HG02623 (cell line): Measurements from ENCODE around the gene RPS19.
"Not testable (repeated sequence)": the region's sequence is repeated elsewhere in the genome, so short reads cannot be mapped to it uniquely, and the experiment has no call there.

Experiments
- ATAC-seq: cut with Tn5 transposase; IDR thresholded peaks from one replicate; pipeline ENCODE4 v1.9.1; 2021; ENCODE audit warnings: moderate library complexity; ENCODE audit not compliant: unreplicated experiment

Gene RPS19

GRCh38 chr19:41859213-41859617 lies 840 bp upstream of the RPS19 start:
- no peak for ATAC-seq

GRCh38 chr19:41860419-41861115 lies 512 bp downstream of the RPS19 start:
- ATAC-seq: no peak

DNA sequence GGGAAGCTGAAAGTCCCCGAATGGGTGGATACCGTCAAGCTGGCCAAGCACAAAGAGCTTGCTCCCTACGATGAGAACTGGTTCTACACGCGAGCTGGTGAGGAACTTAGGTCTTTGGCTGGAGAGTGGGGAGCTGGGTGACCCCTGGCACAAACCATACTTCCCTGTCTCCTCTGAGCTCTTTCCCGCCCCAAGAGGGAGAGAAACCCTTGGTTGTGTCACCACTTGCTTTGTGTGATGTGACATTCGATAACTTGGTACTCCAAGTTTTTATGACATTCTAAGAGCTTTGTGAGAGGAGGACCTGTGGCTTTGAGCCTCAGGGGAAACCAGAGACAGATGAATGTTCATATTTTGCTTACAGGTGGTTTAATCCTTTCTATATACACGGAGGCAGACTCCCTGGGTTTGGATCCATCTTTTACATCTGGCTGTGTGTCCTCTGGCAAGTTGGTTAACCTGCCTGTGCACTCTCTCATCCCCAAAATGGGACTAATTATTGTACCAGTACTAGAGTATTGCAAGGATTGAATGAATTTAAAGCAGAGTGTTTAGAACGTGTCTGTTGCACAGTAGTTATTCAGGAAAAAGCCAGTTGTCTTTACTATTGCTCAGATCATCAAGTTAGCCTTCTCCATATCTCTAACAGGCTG lies 1.2 kb downstream of the RPS19 start:
- ATAC-seq: no peak

- ATAC-seq: no peak
Measured at GRCh38 chr19:41861846-41862245, 1.8 kb downstream of the RPS19 start.

- no peak for ATAC-seq
Measured at GRCh38 chr19:41862445-41862986, 2.5 kb downstream of the RPS19 start.

GRCh38 chr19:41863209-41863931 lies 3.3 kb downstream of the RPS19 start:
- no peak for ATAC-seq

DNA sequence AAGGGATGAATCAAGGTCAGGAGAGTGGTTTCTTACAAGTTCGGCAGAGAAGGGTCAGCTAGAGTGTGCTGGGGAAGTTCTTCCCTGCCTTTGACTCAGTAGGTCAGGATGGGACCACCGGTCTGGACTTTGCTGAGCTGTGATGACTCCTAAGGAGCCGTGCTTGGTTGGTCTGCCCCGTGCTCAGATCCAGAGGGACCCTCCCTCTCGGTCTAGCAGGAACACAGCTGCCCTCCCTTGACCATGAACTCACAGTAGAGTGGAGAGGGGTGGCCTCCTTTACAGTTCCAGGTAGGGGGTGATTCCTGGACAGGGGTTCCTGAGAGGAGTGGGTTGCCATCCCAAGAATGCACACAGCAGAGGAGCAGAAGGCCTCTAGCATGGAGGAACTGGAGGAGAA lies 4.3 kb downstream of the RPS19 start:
- no peak for ATAC-seq

GRCh38 chr19:41866284-41866683 lies 6.2 kb downstream of the RPS19 start:
- no peak for ATAC-seq

DNA sequence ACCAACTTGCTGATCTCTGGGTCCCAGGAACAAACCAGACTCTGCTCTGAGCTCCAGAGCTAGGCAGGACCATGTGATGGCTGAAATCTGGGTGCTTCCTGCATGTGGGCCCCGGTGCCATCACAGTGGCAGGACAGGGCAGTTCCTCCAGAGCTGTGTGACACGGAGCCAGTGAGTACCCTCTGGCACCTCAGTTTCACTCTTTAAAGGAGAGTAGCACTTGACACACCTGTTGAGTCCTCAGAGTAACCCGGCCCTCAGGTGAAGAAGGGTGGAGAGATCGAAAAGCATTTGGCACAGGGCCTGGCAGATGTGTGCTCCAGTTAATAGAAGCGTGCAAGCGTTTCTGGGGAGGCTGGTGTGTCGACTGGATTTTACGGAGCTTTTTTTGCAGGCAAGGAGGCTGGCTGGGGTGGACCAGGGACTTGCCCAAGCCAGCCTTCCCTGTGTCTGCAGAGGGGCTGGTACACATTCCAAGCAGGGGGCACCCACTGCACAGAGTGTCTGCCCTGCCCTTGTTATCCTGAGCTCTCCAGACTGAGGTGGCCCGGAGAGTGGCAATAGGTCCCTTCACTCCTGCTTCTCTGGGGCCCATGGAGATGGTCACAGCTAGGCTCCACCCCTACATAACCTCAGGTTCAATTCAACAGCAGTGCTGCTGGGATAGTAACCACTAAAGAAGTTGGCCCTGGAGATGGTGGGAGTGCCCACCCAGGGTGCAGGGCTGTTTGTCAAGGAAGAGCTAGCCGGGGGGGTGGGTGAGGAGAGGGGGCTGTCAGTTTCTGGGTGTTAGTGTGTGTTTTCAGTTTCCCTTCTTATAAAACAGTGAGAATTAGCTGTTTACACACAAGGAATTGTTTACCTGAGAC lies 8.3 kb downstream of the RPS19 start:
- no peak for ATAC-seq

- ATAC-seq: no peak
Measured at GRCh38 chr19:41868989-41869300, 8.9 kb downstream of the RPS19 start.

- no peak for ATAC-seq
Measured at GRCh38 chr19:41869374-41869955, 9.4 kb downstream of the RPS19 start.

GRCh38 chr19:41870401-41870873 lies 10.4 kb downstream of the RPS19 start:
- ATAC-seq: no peak

DNA sequence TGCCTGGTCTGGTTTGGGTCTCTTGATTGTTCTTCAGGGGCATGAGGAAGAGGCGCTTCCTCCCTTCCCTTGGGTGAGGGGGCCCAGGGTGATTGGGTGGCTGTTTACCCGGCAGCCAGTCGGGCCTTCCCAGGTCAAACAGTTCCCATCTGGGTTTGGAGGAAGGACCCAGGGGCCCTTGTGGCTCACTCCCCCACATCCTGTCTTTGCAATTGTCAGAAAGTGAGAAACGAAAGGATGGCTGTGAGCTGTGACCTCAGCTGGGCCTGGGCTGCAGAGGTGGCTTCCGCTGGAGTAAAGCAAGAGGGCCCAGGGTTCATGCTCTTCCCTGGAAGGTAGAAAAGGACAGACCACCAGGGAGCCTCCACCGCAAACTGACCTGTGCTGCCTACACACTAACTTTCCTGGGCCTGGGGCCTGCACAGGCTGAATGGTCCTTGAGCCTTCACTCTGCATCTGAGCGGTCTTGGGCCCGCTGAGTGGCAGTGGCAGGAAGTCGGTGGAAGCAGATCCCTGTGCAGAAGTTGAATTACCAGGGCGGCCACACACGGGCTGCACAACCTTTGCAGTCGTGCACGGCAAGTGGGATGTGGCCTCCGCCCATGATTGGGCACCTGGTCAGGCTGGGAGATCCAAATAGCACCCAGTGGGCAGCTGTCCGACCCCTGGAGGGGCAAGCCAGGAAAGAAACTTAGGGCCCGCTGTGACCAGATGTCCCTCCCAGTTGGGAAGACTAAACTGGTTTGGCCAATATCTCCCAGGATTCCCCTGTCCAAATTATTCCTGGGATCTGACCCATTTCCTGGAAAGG lies 11.7 kb downstream of the RPS19 start:
- ATAC-seq: peak; percentile 38

- ATAC-seq: no peak
Measured at GRCh38 chr19:41872384-41872774, 12.3 kb downstream of the RPS19 start.

DNA sequence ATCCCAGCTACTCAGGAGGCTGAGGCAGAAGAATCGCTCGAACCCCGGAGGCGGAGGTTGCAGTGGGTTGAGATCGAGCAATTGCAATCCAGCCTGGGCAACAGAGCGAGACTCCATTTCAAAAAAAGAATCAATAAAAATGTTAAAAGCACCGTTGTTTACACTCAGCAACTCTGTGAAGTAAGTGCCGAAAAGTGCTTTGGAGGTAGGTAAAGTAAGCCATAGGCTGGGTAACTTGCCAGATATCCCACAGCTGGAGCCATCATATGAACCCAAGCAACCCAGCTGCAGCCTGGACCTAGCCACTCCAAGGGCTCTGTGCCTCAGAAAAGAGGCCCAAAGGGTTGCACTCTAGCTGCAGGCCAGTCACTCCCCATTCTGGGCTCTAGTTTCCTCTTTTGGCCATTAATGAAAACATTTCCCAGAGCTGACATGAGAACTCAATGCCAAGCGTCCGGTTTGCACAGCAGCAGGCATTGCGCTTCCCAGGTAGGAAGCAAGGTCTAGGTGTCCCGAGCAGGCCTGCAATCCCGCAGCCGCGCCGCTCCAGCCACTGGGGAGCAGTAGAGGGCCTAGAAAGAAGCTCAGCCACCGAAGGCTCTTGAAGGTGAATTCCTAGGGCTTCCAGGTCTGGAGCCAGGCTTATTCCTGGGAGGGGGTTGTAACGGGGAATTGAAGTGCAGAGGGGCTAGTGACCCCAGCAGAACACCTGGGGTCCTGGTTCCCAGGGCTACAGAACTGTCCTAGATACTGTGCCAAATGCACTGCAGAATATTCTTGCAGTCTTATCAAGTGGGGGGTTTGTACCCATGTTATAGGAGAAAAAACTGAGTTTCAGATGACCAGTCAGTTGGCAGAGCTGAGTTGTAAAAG lies 13.0 kb downstream of the RPS19 start:
- ATAC-seq: no peak

DNA sequence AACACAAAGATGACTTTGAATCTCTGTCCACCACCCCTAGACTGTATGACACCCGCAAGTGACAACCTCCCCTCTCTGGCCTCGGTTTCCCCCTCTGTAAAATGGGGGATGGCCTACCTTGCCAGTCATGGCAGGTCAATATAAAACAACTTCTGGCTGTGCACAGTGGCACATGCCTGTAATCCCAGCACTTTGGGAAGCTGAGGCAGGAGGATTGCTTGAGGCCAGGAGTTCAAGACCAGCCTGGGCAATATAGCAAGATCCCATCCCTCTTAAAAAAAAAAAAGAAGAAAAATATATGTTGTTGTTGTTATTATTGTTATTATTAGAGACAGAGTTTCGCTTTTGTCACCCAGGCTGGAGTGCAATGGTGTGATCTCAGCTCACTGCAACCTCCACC lies 15.9 kb downstream of the RPS19 start:
- not testable (repeated sequence) for ATAC-seq

- no peak for ATAC-seq
Measured at GRCh38 chr19:41876847-41877832, 17.1 kb downstream of the RPS19 start, which contains the start of gene CD79A. TSS of gene CD79A (plus strand) at chr19:41877279. CDS start at chr19:41877305, 26 bp downstream.
